Measurements from ENCODE around the gene PLCH2. TPM values are rescaled to one million over a fixed set of nuclear protein-coding genes. Genes with fewer than 3 reads are reported as not detected.

The PLCH2 gene
- total and polyA plus RNA-seq, 8 donors, result 0.67 to 6.5 (median 3.7) TPM

DNA sequence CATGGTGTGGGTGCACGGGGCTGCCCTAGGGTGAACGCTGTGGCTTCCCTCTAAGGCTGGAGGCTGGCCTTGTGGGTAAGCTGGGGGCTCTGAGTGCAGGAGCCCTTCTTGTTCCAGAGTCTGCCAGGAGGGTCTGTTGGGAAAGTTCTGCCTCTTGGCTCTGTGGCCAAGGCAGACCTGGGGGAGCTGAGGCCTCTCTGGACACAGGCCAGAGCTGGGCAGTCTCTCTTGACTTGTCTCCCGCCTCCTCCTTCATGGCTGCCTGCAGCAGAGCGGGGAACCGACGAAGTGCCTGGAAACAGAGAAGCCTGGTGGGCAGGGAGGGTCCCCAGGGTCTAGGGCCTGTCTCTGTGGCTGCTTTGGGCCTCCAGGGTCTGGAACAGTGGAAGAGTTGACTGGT lies 33.4 kb upstream of the PLCH2 start:
- H3K27me3 ChIP-seq, result peaks cover 22 to 95% of the 10 kb centered on the region in 2 donors

DNA sequence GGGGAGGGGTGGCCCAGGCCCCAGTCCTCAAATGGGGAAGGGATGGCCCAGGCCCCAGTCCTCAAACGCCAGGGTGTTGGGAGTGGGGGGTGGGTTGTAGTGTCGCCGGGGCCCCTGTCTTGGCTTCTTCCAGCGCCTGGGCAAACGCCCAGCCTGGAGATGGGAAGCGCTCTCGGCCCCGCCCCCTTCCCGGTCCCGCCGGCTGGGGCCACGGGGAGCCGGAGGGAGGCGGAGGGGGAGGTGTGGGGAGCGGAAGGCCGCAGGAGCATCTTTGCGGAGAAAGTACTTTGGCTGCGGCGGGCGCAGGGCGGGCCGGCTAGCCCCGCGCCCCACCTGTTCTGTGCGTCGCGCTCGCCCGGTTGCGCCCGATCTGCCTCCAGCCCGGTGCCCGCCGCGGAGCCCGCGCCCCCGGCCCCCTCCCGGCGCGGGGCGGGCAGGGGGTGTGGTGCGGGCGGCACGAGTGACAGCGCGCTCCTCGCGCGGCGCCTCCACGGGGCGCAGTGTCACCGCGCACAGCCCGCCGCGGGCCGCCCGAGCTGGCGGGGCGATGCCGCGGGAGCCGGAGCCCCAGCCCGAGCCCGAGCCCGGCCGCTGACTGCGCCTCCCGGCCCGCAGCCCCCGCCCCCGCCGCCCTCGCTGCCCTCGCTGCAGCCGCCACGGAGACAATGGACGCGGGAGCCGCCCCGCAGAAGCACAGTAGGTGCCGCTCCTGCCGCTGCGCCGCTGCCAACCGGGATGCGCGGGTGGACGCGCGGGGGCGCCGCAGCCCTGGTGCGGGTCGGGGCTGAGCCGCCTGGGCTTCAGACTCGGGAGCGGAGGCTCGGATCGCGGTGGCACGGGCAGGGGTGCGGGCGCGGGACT lies 32.6 kb upstream of the PLCH2 start:
- peaks cover 22 to 95% of the 10 kb centered on the region in 2 donors for H3K27me3 ChIP-seq
- H3K36me3 ChIP-seq, result no peaks in the 10 kb centered on the region
- DNase-seq (no peak), ATAC-seq (no peak)
- no peaks in the 10 kb centered on the region for H3K9me3 ChIP-seq
- H3K4me1 ChIP-seq, result no peaks in the 10 kb centered on the region
- H3K4me3 ChIP-seq, result no peak overlapping the region
- H3K27ac ChIP-seq, result no peak overlapping the region
- intact Hi-C loops (cut with DNase I), result no loop called here
- TF ChIP-seq, protein P1, sequence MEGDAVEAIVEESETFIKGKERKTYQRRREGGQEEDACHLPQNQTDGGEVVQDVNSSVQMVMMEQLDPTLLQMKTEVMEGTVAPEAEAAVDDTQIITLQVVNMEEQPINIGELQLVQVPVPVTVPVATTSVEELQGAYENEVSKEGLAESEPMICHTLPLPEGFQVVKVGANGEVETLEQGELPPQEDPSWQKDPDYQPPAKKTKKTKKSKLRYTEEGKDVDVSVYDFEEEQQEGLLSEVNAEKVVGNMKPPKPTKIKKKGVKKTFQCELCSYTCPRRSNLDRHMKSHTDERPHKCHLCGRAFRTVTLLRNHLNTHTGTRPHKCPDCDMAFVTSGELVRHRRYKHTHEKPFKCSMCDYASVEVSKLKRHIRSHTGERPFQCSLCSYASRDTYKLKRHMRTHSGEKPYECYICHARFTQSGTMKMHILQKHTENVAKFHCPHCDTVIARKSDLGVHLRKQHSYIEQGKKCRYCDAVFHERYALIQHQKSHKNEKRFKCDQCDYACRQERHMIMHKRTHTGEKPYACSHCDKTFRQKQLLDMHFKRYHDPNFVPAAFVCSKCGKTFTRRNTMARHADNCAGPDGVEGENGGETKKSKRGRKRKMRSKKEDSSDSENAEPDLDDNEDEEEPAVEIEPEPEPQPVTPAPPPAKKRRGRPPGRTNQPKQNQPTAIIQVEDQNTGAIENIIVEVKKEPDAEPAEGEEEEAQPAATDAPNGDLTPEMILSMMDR (IDR thresholded peaks at IDR 0.05), result no peak

More for the DNA sequence above, 33.4 kb upstream of the PLCH2 start:
- no peaks in the 10 kb centered on the region for H3K9me3 ChIP-seq
- intact Hi-C loops (cut with DNase I), result no loop called here
- TF ChIP-seq, protein P1 (IDR thresholded peaks at IDR 0.05), result no peak
- ATAC-seq (no peak), DNase-seq (no peak)
- H3K4me3 ChIP-seq, result no peak overlapping the region
- no peaks in the 10 kb centered on the region for H3K36me3 ChIP-seq
- H3K27ac ChIP-seq, result no peak overlapping the region
- H3K4me1 ChIP-seq, result no peaks in the 10 kb centered on the region

DNA sequence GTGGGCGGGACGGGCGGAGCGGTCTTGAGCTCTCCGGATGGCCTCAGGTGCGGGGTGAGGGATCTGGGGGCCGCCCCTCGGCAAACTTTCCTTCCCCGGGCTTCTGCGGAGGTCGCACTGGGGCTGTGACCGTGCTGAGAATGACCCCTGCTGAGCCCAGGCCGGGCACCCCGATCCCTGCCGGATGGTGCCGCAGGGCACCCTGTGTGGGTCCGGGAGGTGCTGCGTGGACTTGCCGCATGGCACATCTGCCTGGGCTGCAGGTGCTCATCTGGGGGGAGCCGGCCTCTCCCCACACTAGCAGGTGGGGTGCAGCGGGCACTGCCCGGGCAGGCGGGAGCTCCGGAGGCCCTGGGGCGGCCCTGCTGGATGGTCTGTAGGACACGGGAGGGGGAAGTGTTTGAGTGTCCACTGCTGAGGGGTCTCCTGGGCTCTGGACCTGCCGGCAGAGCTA lies 31.9 kb upstream of the PLCH2 start:
- Histone ChIP-seq H3K4me1 (no peaks in the 10 kb centered on the region), H3K9me3 (no peaks in the 10 kb centered on the region), H3K27me3 (peaks cover 22 to 95% of the 10 kb centered on the region in 2 donors), H3K27ac (no peak overlapping the region), H3K36me3 (no peaks in the 10 kb centered on the region), H3K4me3 (no peak overlapping the region)
- TF ChIP-seq, protein P1 (IDR thresholded peaks at IDR 0.05), result no peak
- no peak for ATAC-seq
- no peak for DNase-seq
- intact Hi-C loops (cut with DNase I), result no loop called here

DNA sequence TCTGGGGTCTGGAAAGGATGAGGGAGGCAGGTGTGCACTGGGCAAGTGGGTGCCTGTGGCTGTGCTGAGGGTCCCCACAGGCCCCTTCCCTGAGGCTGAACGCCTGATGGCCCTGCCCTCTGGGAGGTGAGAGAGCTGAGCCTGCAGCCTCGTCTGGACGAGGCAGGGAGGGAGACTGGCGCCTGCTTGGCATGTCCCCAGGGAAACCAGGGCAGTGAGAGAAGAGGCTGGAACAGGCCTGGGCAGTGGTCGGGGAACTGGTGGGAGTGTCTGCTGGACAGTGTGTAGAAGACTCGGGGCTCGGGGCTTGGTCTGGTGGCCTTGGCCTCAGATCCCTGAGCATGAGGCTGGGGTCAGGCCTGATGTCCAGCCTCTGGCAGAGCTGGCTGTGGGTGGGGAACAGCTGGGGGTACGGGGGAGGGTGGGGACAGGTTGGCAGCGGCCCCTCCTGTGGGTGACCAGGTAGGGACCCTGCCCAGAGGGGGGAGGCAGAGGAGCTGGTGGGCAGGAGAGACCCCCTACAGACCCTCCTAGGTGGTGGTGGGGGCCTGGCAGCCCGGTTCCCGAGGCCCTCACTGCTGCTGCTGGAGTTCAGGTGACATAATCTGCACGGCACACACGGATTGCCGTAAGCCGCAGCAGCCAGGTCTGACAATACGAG lies 30.8 kb upstream of the PLCH2 start:
- Histone ChIP-seq H3K9me3 (no peaks in the 10 kb centered on the region), H3K4me1 (no peaks in the 10 kb centered on the region), H3K27ac (no peak overlapping the region), H3K36me3 (no peaks in the 10 kb centered on the region), H3K4me3 (no peak overlapping the region), H3K27me3 (peaks cover 22 to 86% of the 10 kb centered on the region in 2 donors)
- DNase-seq (no peak), ATAC-seq (no peak)
- TF ChIP-seq, protein P1 (IDR thresholded peaks at IDR 0.05), result no peak
- intact Hi-C loops (cut with DNase I), result no loop called here

DNA sequence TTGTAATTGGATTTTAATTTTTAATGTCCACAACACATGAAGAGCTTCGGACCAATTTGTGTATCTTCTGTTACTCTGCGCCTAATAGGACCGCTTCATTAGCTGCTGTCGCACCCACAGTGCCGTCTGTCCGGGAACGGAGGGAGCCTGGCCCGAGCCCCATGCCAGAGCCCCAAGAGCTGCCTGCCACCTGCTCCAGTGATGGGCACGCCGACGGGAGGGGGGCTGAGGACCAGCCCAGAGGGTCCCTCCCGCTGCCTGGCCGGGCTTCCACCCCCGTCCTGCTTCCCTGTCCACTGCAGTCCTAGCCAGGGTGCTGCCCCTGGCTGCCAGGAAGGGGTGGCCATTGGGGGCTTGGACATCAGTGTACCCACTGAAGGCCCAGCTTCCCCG lies 30.3 kb upstream of the PLCH2 start:
- H3K27me3 ChIP-seq, result peaks cover 22 to 85% of the 10 kb centered on the region in 2 donors
- H3K4me1 ChIP-seq, result no peaks in the 10 kb centered on the region
- intact Hi-C loops (cut with DNase I), result no loop called here
- no peaks in the 10 kb centered on the region for H3K9me3 ChIP-seq
- DNase-seq, result no peak
- ATAC-seq, result no peak
- no peak overlapping the region for H3K27ac ChIP-seq
- TF ChIP-seq, protein P1 (IDR thresholded peaks at IDR 0.05), result no peak
- no peaks in the 10 kb centered on the region for H3K36me3 ChIP-seq
- H3K4me3 ChIP-seq, result no peak overlapping the region

All from left lung (tissue), 10 donors.